Measurements from ENCODE around the gene TUBA3E.
"Not testable (repeated sequence)": the region's sequence is repeated elsewhere in the genome, so short reads cannot be mapped to it uniquely, and the experiment has no call there.

The TUBA3E gene

GRCh38 chr2:130190237-130190636 lies 8.0 kb downstream of the TUBA3E start:
- no peak for DNase-seq

GRCh38 chr2:130188958-130189357 lies 9.3 kb downstream of the TUBA3E start:
- DNase-seq, result not testable (repeated sequence)

- DNase-seq, result not testable (repeated sequence)
These were observed 10.1 kb downstream of the TUBA3E start for GRCh38 chr2:130187859-130188792.

GRCh38 chr2:130187268-130187667 lies 11.0 kb downstream of the TUBA3E start:
- no peak for DNase-seq

- DNase-seq, result no peak
These were observed 11.8 kb downstream of the TUBA3E start for GRCh38 chr2:130186391-130186790.

- no peak for DNase-seq
These were observed 12.3 kb downstream of the TUBA3E start for GRCh38 chr2:130185896-130186295.

GRCh38 chr2:130185436-130185835 lies 12.8 kb downstream of the TUBA3E start:
- DNase-seq, result no peak

- no peak for DNase-seq
These were observed 14.5 kb downstream of the TUBA3E start for GRCh38 chr2:130183512-130184373.

GRCh38 chr2:130182826-130183511 lies 15.3 kb downstream of the TUBA3E start:
- DNase-seq, result peak; percentile 7

GRCh38 chr2:130181880-130182682 lies 16.2 kb downstream of the TUBA3E start, which contains the start of gene MZT2B:
Gene MZT2B (plus strand): TSS chr2:130182262. CDS start chr2:130182283, 21 bp downstream.
- DNase-seq, result peak; percentile 92

- DNase-seq, result peak; percentile 97
These were observed 16.8 kb downstream of the TUBA3E start, which contains the start of gene SMPD4 for GRCh38 chr2:130181325-130181879. Gene SMPD4 (minus strand): TSS chr2:130181602. CDS start chr2:130176592, 5,010 bp downstream.

- not testable (repeated sequence) for DNase-seq
These were observed 17.6 kb downstream of the TUBA3E start for GRCh38 chr2:130180404-130181324.

- DNase-seq, result not testable (repeated sequence)
These were observed 23.4 kb downstream of the TUBA3E start for GRCh38 chr2:130174866-130175265.

GRCh38 chr2:130169896-130170295 lies 28.3 kb downstream of the TUBA3E start:
- no peak for DNase-seq

GRCh38 chr2:130169163-130169562 lies 29.1 kb downstream of the TUBA3E start:
- DNase-seq, result not testable (repeated sequence)

GRCh38 chr2:130166611-130167010 lies 31.6 kb downstream of the TUBA3E start:
- not testable (repeated sequence) for DNase-seq

- DNase-seq, result no peak
These were observed 32.8 kb downstream of the TUBA3E start for GRCh38 chr2:130165293-130166016.

- DNase-seq, result no peak
These were observed 35.3 kb downstream of the TUBA3E start for GRCh38 chr2:130162968-130163367.

- DNase-seq, result not testable (repeated sequence)
These were observed 35.8 kb downstream of the TUBA3E start for GRCh38 chr2:130162486-130162885.

All from RPMI8226 (cell line).